ENCODE results near the gene MCC. TPM values are rescaled to one million over a fixed set of nuclear protein-coding genes. Genes with fewer than 3 reads are reported as not detected.
A peak's percentile ranks its signal among the peaks of the same experiment; 100 is the strongest.

MCC gene
- total and polyA plus RNA-seq, 2 experiments from 2014 or later = 3.4 to 8.8 TPM

- Histone ChIP-seq H3K36me3 (ENCODE audit: low read depth) (no peaks in the 10 kb centered on the region), H3K27me3 (replicated peaks; ENCODE audit: insufficient read depth) (no peaks in the 10 kb centered on the region), H4K20me1 (ENCODE audit: insufficient read depth) (no peaks in the 10 kb centered on the region), H2AFZ (no peak overlapping the region), H3K9me3 (ENCODE audit: low read depth) (no peaks in the 10 kb centered on the region), H3K79me2 (ENCODE audit: insufficient read depth) (no peaks in the 10 kb centered on the region), H3K4me2 (ENCODE audit: unreplicated experiment) (no peak overlapping the region), H3K9me2 (ENCODE audit: insufficient read depth) (no peaks in the 10 kb centered on the region), H3K9ac (no peak overlapping the region), H3K27ac (no peak overlapping the region), H3F3A (ENCODE audit: insufficient read depth) (no peaks in the 10 kb centered on the region), H3K4me3 (no peak overlapping the region), H3K4me1 (ENCODE audit: insufficient read depth) (no peaks in the 10 kb centered on the region)
- in situ Hi-C loops (cut with MboI) = no loop called here
- TF ChIP-seq EZH2 (IDR thresholded peaks at IDR 0.05; ENCODE audit: insufficient read depth, poor library complexity, severe bottlenecking) (no peak), EZH2phosphoT487 (IDR thresholded peaks at IDR 0.05; ENCODE audit: insufficient read depth, low read depth) (no peak)
- WGBS, 2 experiments (ENCODE audit: low coverage in 1 of 2, low lambda C conversion rate in 2 of 2, missing lambda C conversion rate in 2 of 2) = 84 to 85% methylated on average over 2 of the region's 2 CpGs
- DNase-seq = no peak
Measured at GRCh38 chr5:113302120-113302519, 186.1 kb downstream of the MCC start.

- H2AFZ ChIP-seq = no peak overlapping the region
- WGBS, 2 experiments (ENCODE audit: low coverage in 1 of 2, low lambda C conversion rate in 2 of 2, missing lambda C conversion rate in 2 of 2) = 92 to 97% methylated on average over 1 of the region's 1 CpG
- no peaks in the 10 kb centered on the region for H4K20me1 ChIP-seq (ENCODE audit: insufficient read depth)
- in situ Hi-C loops (cut with MboI) = no loop called here
- no peaks in the 10 kb centered on the region for H3K27me3 ChIP-seq (replicated peaks; ENCODE audit: insufficient read depth)
- H3K36me3 ChIP-seq (ENCODE audit: low read depth) = no peaks in the 10 kb centered on the region
- H3K4me3 ChIP-seq = no peak overlapping the region
- no peak overlapping the region for H3K4me2 ChIP-seq (ENCODE audit: unreplicated experiment)
- TF ChIP-seq EZH2phosphoT487 (IDR thresholded peaks at IDR 0.05; ENCODE audit: insufficient read depth, low read depth) = no peak
- no peak for TF ChIP-seq EZH2 (IDR thresholded peaks at IDR 0.05; ENCODE audit: insufficient read depth, poor library complexity, severe bottlenecking)
- no peaks in the 10 kb centered on the region for H3K79me2 ChIP-seq (ENCODE audit: insufficient read depth)
- DNase-seq = no peak
- H3K4me1 ChIP-seq (ENCODE audit: insufficient read depth) = no peaks in the 10 kb centered on the region
- H3K9me2 ChIP-seq (ENCODE audit: insufficient read depth) = no peaks in the 10 kb centered on the region
- H3K9me3 ChIP-seq (ENCODE audit: low read depth) = no peaks in the 10 kb centered on the region
- peaks cover 7% of the 10 kb centered on the region for H3F3A ChIP-seq (ENCODE audit: insufficient read depth)
- no peak overlapping the region for H3K9ac ChIP-seq
- no peak overlapping the region for H3K27ac ChIP-seq
Measured at GRCh38 chr5:113299591-113299990, 188.7 kb downstream of the MCC start.

- 19 to 27% methylated on average over 1 of the region's 1 CpG for WGBS, 2 experiments (ENCODE audit: low coverage in 1 of 2, low lambda C conversion rate in 2 of 2, missing lambda C conversion rate in 2 of 2)
- no peaks in the 10 kb centered on the region for H3K36me3 ChIP-seq (ENCODE audit: low read depth)
- H3K79me2 ChIP-seq (ENCODE audit: insufficient read depth) = peaks cover 16% of the 10 kb centered on the region; the same call in 1 of the 2 replicates
- H3K9ac ChIP-seq = no peak overlapping the region
- DNase-seq = peak; percentile 42
- no peak overlapping the region for H3K4me3 ChIP-seq
- H4K20me1 ChIP-seq (ENCODE audit: insufficient read depth) = no peaks in the 10 kb centered on the region
- no peaks in the 10 kb centered on the region for H3K27me3 ChIP-seq (replicated peaks; ENCODE audit: insufficient read depth)
- in situ Hi-C loops (cut with MboI) = no loop called here
- H3K9me2 ChIP-seq (ENCODE audit: insufficient read depth) = no peaks in the 10 kb centered on the region
- no peak overlapping the region for H3K4me2 ChIP-seq (ENCODE audit: unreplicated experiment)
- 0 out of 2 replicates have a peak, but pooled peaks cover 10% of the 10 kb centered on the region for H3K4me1 ChIP-seq (ENCODE audit: insufficient read depth)
- TF ChIP-seq EZH2phosphoT487 (IDR thresholded peaks at IDR 0.05; ENCODE audit: insufficient read depth, low read depth) = no peak
- no peak for TF ChIP-seq EZH2 (IDR thresholded peaks at IDR 0.05; ENCODE audit: insufficient read depth, poor library complexity, severe bottlenecking)
- H3K9me3 ChIP-seq (ENCODE audit: low read depth) = no peaks in the 10 kb centered on the region
- no peak overlapping the region for H2AFZ ChIP-seq
- peaks cover 7% of the 10 kb centered on the region for H3F3A ChIP-seq (ENCODE audit: insufficient read depth)
- no peak overlapping the region for H3K27ac ChIP-seq
Measured at GRCh38 chr5:113296676-113297075, 191.6 kb downstream of the MCC start.

GRCh38 chr5:113295111-113295539 lies 193.1 kb downstream of the MCC start:
- H3K9ac ChIP-seq = peak overlapping the region; percentile 83

More at GRCh38 chr5:113295111-113295539, 193.1 kb downstream of the MCC start:
- Histone ChIP-seq H3F3A (ENCODE audit: insufficient read depth) (peaks cover 7% of the 10 kb centered on the region), H3K4me3 (peak overlapping the region; percentile 82), H3K9me3 (ENCODE audit: low read depth) (no peaks in the 10 kb centered on the region), H3K36me3 (ENCODE audit: low read depth) (no peaks in the 10 kb centered on the region), H3K9me2 (ENCODE audit: insufficient read depth) (no peaks in the 10 kb centered on the region), H3K27me3 (replicated peaks; ENCODE audit: insufficient read depth) (no peaks in the 10 kb centered on the region), H4K20me1 (ENCODE audit: insufficient read depth) (no peaks in the 10 kb centered on the region), H3K4me1 (ENCODE audit: insufficient read depth) (0 out of 2 replicates have a peak, but pooled peaks cover 10% of the 10 kb centered on the region), H3K4me2 (ENCODE audit: unreplicated experiment) (peak overlapping the region; percentile 99), H3K27ac (peak overlapping the region; percentile 79), H2AFZ (peak overlapping the region; percentile 91), H3K79me2 (ENCODE audit: insufficient read depth) (peaks cover 22% of the 10 kb centered on the region; the same call in 1 of the 2 replicates)
- DNase-seq = no peak
- TF ChIP-seq EZH2 (IDR thresholded peaks at IDR 0.05; ENCODE audit: insufficient read depth, poor library complexity, severe bottlenecking) (no peak), EZH2phosphoT487 (IDR thresholded peaks at IDR 0.05; ENCODE audit: insufficient read depth, low read depth) (no peak)
- 10 to 18% methylated on average over 6 to 8 of the region's 8 CpGs for WGBS, 2 experiments (ENCODE audit: low coverage in 1 of 2, low lambda C conversion rate in 2 of 2, missing lambda C conversion rate in 2 of 2)
- in situ Hi-C loops (cut with MboI) = no loop called here
